ENCODE data around the gene SLC45A1.

Gene SLC45A1

GRCh38 chr1:8335246-8335645 lies 17.3 kb downstream of the SLC45A1 start:
- no peak for DNase-seq (ENCODE audit: low read depth)

- DNase-seq (ENCODE audit: low read depth) = no peak
Measured at GRCh38 chr1:8337776-8338525, 20.0 kb downstream of the SLC45A1 start.

- no peak for DNase-seq (ENCODE audit: low read depth)
Measured at GRCh38 chr1:8338526-8339202, 20.8 kb downstream of the SLC45A1 start.

GRCh38 chr1:8339203-8339600 lies 21.3 kb downstream of the SLC45A1 start:
- no peak for DNase-seq (ENCODE audit: low read depth)

- DNase-seq (ENCODE audit: low read depth) = no peak
Measured at GRCh38 chr1:8340448-8340847, 22.5 kb downstream of the SLC45A1 start.

GRCh38 chr1:8342325-8342724 lies 24.4 kb downstream of the SLC45A1 start:
- DNase-seq (ENCODE audit: low read depth) = peak; percentile 55

- DNase-seq (ENCODE audit: low read depth) = no peak
Measured at GRCh38 chr1:8343044-8343443, 25.1 kb downstream of the SLC45A1 start.

- peak; percentile 94 for DNase-seq (ENCODE audit: low read depth)
Measured at GRCh38 chr1:8343464-8344001, 25.6 kb downstream of the SLC45A1 start.

- DNase-seq (ENCODE audit: low read depth) = no peak
Measured at GRCh38 chr1:8344893-8345507, 27.1 kb downstream of the SLC45A1 start.

GRCh38 chr1:8345621-8346415 lies 27.9 kb downstream of the SLC45A1 start:
- DNase-seq (ENCODE audit: low read depth) = no peak

GRCh38 chr1:8347635-8348034 lies 29.7 kb downstream of the SLC45A1 start:
- no peak for DNase-seq (ENCODE audit: low read depth)

GRCh38 chr1:8348047-8348776 lies 30.3 kb downstream of the SLC45A1 start:
- no peak for DNase-seq (ENCODE audit: low read depth)

GRCh38 chr1:8348777-8349472 lies 31.0 kb downstream of the SLC45A1 start:
- DNase-seq (ENCODE audit: low read depth) = no peak

GRCh38 chr1:8349473-8349865 lies 31.6 kb downstream of the SLC45A1 start:
- DNase-seq (ENCODE audit: low read depth) = no peak

- no peak for DNase-seq (ENCODE audit: low read depth)
Measured at GRCh38 chr1:8349961-8350360, 32.0 kb downstream of the SLC45A1 start.

GRCh38 chr1:8350914-8351684 lies 33.2 kb downstream of the SLC45A1 start:
- no peak for DNase-seq (ENCODE audit: low read depth)

GRCh38 chr1:8351693-8352470 lies 34.0 kb downstream of the SLC45A1 start:
- DNase-seq (ENCODE audit: low read depth) = no peak

GRCh38 chr1:8352471-8352845 lies 34.5 kb downstream of the SLC45A1 start:
- no peak for DNase-seq (ENCODE audit: low read depth)
